Activated T-helper 17 cell treated with anti-CD3 and anti-CD28 coated beads, Interleukin-2, amount 50 U/mL, for 72 hours (primary cell): ENCODE results near the gene ZFP36L1. TPM values are rescaled to one million over a fixed set of nuclear protein-coding genes. Genes with fewer than 3 reads are reported as not detected.
"Not testable (repeated sequence)": the region's sequence is repeated elsewhere in the genome, so short reads cannot be mapped to it uniquely, and the experiment has no call there.

Source experiments
- ATAC-seq: fragments of 150-1000 bp; cut with Tn5 transposase; replicated peaks from 2 replicates; pipeline ENCODE4 v1.10.0; 2021; ENCODE audit warnings: mild to moderate bottlenecking, moderate library complexity
- H3K27ac Mint-ChIP-seq: one replicate; pipeline ENCODE4 v1.8.0; 2022; ENCODE audit warnings: mixed read lengths
- H3K27me3 Mint-ChIP-seq: one replicate; pipeline ENCODE4 v1.8.0; 2022; ENCODE audit warnings: mixed read lengths
- H3K36me3 Mint-ChIP-seq: one replicate; pipeline ENCODE4 v1.8.0; 2022; ENCODE audit warnings: low read depth, mild to moderate bottlenecking, mixed read lengths
- H3K4me1 Mint-ChIP-seq: one replicate; pipeline ENCODE4 v1.8.0; 2022; ENCODE audit warnings: mixed read lengths
- H3K4me3 Mint-ChIP-seq: one replicate; pipeline ENCODE4 v1.8.0; 2022; ENCODE audit warnings: mild to moderate bottlenecking, mixed read lengths
- H3K9me3 Mint-ChIP-seq: one replicate; pipeline ENCODE4 v1.8.0; 2022; ENCODE audit warnings: mixed read lengths
- total RNA-seq, 2 donors: library from RNA; stranded (reverse); gene quantifications; one replicate each; pipeline ENCODE4 v1.2.3, GENCODE V29; 2022

The ZFP36L1 gene
- total RNA-seq, 2 donors from 2014 or later: 57.7 to 146 TPM

- Mint-ChIP-seq H3K4me1 (peaks cover 63% of the 10 kb centered on the region), H3K36me3 (no peaks in the 10 kb centered on the region), H3K9me3 (peaks cover 4% of the 10 kb centered on the region), H3K27ac (no peak overlapping the region), H3K27me3 (no peaks in the 10 kb centered on the region), H3K4me3 (no peak overlapping the region)
- no peak for ATAC-seq
These were observed 15.2 kb downstream of the ZFP36L1 start for GRCh38 chr14:68777644-68778043.

GRCh38 chr14:68775614-68776126, 17.2 kb downstream of the ZFP36L1 start:
- H3K36me3 Mint-ChIP-seq: no peaks in the 10 kb centered on the region
- peaks cover 55% of the 10 kb centered on the region for H3K4me1 Mint-ChIP-seq
- ATAC-seq: no peak
- no peaks in the 10 kb centered on the region for H3K27me3 Mint-ChIP-seq
- no peak overlapping the region for H3K27ac Mint-ChIP-seq
- H3K9me3 Mint-ChIP-seq: peaks cover 4% of the 10 kb centered on the region
- no peak overlapping the region for H3K4me3 Mint-ChIP-seq

- Mint-ChIP-seq H3K27me3 (no peaks in the 10 kb centered on the region), H3K4me3 (no peak overlapping the region), H3K9me3 (peaks cover 4% of the 10 kb centered on the region), H3K4me1 (peaks cover 53% of the 10 kb centered on the region), H3K27ac (peak overlapping the region; percentile 34), H3K36me3 (no peaks in the 10 kb centered on the region)
- no peak for ATAC-seq
These were observed 17.9 kb downstream of the ZFP36L1 start for GRCh38 chr14:68774771-68775613.

- ATAC-seq: no peak
- Mint-ChIP-seq H3K4me3 (peak overlapping the region; percentile 46), H3K27me3 (no peaks in the 10 kb centered on the region), H3K9me3 (peaks cover 4% of the 10 kb centered on the region), H3K27ac (peak overlapping the region; percentile 6), H3K4me1 (peaks cover 33% of the 10 kb centered on the region), H3K36me3 (no peaks in the 10 kb centered on the region)
These were observed 20.0 kb downstream of the ZFP36L1 start for GRCh38 chr14:68772761-68773381.

GRCh38 chr14:68771631-68772030, 21.2 kb downstream of the ZFP36L1 start:
- H3K36me3 Mint-ChIP-seq: no peaks in the 10 kb centered on the region
- H3K9me3 Mint-ChIP-seq: peaks cover 4% of the 10 kb centered on the region
- peak overlapping the region; percentile 22 for H3K27ac Mint-ChIP-seq
- H3K4me1 Mint-ChIP-seq: peaks cover 43% of the 10 kb centered on the region
- peak overlapping the region; percentile 50 for H3K4me3 Mint-ChIP-seq
- peak; percentile 58 for ATAC-seq
- no peaks in the 10 kb centered on the region for H3K27me3 Mint-ChIP-seq

- Mint-ChIP-seq H3K4me1 (peaks cover 43% of the 10 kb centered on the region), H3K9me3 (peaks cover 4% of the 10 kb centered on the region), H3K36me3 (no peaks in the 10 kb centered on the region), H3K27ac (peak overlapping the region; percentile 22), H3K27me3 (no peaks in the 10 kb centered on the region), H3K4me3 (peak overlapping the region; percentile 50)
- peak; percentile 47 for ATAC-seq
These were observed 22.1 kb downstream of the ZFP36L1 start for GRCh38 chr14:68770553-68771286.

- ATAC-seq: no peak
- Mint-ChIP-seq H3K4me1 (peaks cover 44% of the 10 kb centered on the region), H3K27ac (no peak overlapping the region)
These were observed 22.8 kb downstream of the ZFP36L1 start for GRCh38 chr14:68770051-68770450.

GRCh38 chr14:68768316-68768715, 24.6 kb downstream of the ZFP36L1 start:
- Mint-ChIP-seq H3K4me3 (no peak overlapping the region), H3K4me1 (peaks cover 39% of the 10 kb centered on the region), H3K27me3 (no peaks in the 10 kb centered on the region), H3K9me3 (no peaks in the 10 kb centered on the region), H3K27ac (no peak overlapping the region), H3K36me3 (no peaks in the 10 kb centered on the region)
- no peak for ATAC-seq

More at GRCh38 chr14:68770051-68770450, 22.8 kb downstream of the ZFP36L1 start:
- Mint-ChIP-seq H3K27me3 (no peaks in the 10 kb centered on the region), H3K4me3 (no peak overlapping the region), H3K36me3 (no peaks in the 10 kb centered on the region), H3K9me3 (peaks cover 4% of the 10 kb centered on the region)

- no peaks in the 10 kb centered on the region for H3K9me3 Mint-ChIP-seq
- no peak overlapping the region for H3K4me3 Mint-ChIP-seq
- H3K36me3 Mint-ChIP-seq: no peaks in the 10 kb centered on the region
- no peaks in the 10 kb centered on the region for H3K27me3 Mint-ChIP-seq
- H3K27ac Mint-ChIP-seq: peak overlapping the region; percentile 61
- no peak for ATAC-seq
- H3K4me1 Mint-ChIP-seq: peaks cover 33% of the 10 kb centered on the region
These were observed 25.6 kb downstream of the ZFP36L1 start for GRCh38 chr14:68767248-68767645.

GRCh38 chr14:68766299-68767247, 26.3 kb downstream of the ZFP36L1 start:
- Mint-ChIP-seq H3K27me3 (no peaks in the 10 kb centered on the region), H3K4me3 (no peak overlapping the region), H3K9me3 (no peaks in the 10 kb centered on the region), H3K27ac (peak overlapping the region; percentile 61), H3K4me1 (peaks cover 33% of the 10 kb centered on the region), H3K36me3 (no peaks in the 10 kb centered on the region)
- ATAC-seq: peak; percentile 87

- H3K27me3 Mint-ChIP-seq, ATAC-seq, H3K36me3 Mint-ChIP-seq, H3K27ac Mint-ChIP-seq, H3K9me3 Mint-ChIP-seq, H3K4me3 Mint-ChIP-seq: not testable (repeated sequence)
- peaks cover 21% of the 10 kb centered on the region for H3K4me1 Mint-ChIP-seq
These were observed 29.0 kb downstream of the ZFP36L1 start for GRCh38 chr14:68763843-68764242.

GRCh38 chr14:68762953-68763764, 29.7 kb downstream of the ZFP36L1 start:
- Mint-ChIP-seq H3K36me3 (no peaks in the 10 kb centered on the region), H3K27ac (no peak overlapping the region), H3K27me3 (no peaks in the 10 kb centered on the region), H3K4me3 (no peak overlapping the region), H3K4me1 (peaks cover 21% of the 10 kb centered on the region), H3K9me3 (no peaks in the 10 kb centered on the region)
- no peak for ATAC-seq

- peak overlapping the region; percentile 64 for H3K27ac Mint-ChIP-seq
- no peak for ATAC-seq
- peaks cover 9% of the 10 kb centered on the region for H3K4me1 Mint-ChIP-seq
- H3K4me3 Mint-ChIP-seq: no peak overlapping the region
- no peaks in the 10 kb centered on the region for H3K27me3 Mint-ChIP-seq
- H3K36me3 Mint-ChIP-seq: no peaks in the 10 kb centered on the region
- H3K9me3 Mint-ChIP-seq: no peaks in the 10 kb centered on the region
These were observed 31.5 kb downstream of the ZFP36L1 start for GRCh38 chr14:68761391-68761790.
